Central memory CD4-positive, alpha-beta T cell (primary cell): ENCODE measurements around the gene FBLN2.
"Not testable (repeated sequence)": the region's sequence is repeated elsewhere in the genome, so short reads cannot be mapped to it uniquely, and the experiment has no call there.

Source experiments
- DNase-seq: peaks from one replicate; pipeline ENCODE4 v3.0.0; 2022

The FBLN2 gene

GRCh38 chr3:13514639-13515435, 34.1 kb upstream of the FBLN2 start:
- no peak for DNase-seq

- no peak for DNase-seq
Measured at GRCh38 chr3:13515786-13516759, 32.9 kb upstream of the FBLN2 start.

- DNase-seq = no peak
Measured at GRCh38 chr3:13516760-13517135, 32.2 kb upstream of the FBLN2 start.

GRCh38 chr3:13517253-13517977, 31.5 kb upstream of the FBLN2 start:
- no peak for DNase-seq

GRCh38 chr3:13518516-13518953, 30.4 kb upstream of the FBLN2 start:
- no peak for DNase-seq

- DNase-seq = no peak
Measured at GRCh38 chr3:13519006-13519791, 29.7 kb upstream of the FBLN2 start.

- DNase-seq = no peak
Measured at GRCh38 chr3:13520326-13520880, 28.5 kb upstream of the FBLN2 start.

GRCh38 chr3:13521309-13521708, 27.6 kb upstream of the FBLN2 start:
- no peak for DNase-seq

- not testable (repeated sequence) for DNase-seq
Measured at GRCh38 chr3:13521749-13522148, 27.2 kb upstream of the FBLN2 start.

GRCh38 chr3:13522236-13522635, 26.7 kb upstream of the FBLN2 start:
- DNase-seq = no peak

- DNase-seq = no peak
Measured at GRCh38 chr3:13524979-13525669, 23.8 kb upstream of the FBLN2 start.

GRCh38 chr3:13525827-13526625, 22.9 kb upstream of the FBLN2 start:
- no peak for DNase-seq

- no peak for DNase-seq
Measured at GRCh38 chr3:13526626-13526949, 22.3 kb upstream of the FBLN2 start.

- no peak for DNase-seq
Measured at GRCh38 chr3:13528217-13528867, 20.6 kb upstream of the FBLN2 start.

- DNase-seq = no peak
Measured at GRCh38 chr3:13529196-13530112, 19.5 kb upstream of the FBLN2 start.

GRCh38 chr3:13530241-13531009, 18.5 kb upstream of the FBLN2 start:
- DNase-seq = no peak

- DNase-seq = no peak
Measured at GRCh38 chr3:13532085-13532484, 16.8 kb upstream of the FBLN2 start.

GRCh38 chr3:13532631-13533030, 16.3 kb upstream of the FBLN2 start:
- no peak for DNase-seq
